Superior temporal gyrus (tissue), 1 donor: ENCODE measurements around the gene SNRPA1.
A peak's percentile ranks its signal among the peaks of the same experiment; 100 is the strongest.
"Not testable (repeated sequence)": the region's sequence is repeated elsewhere in the genome, so short reads cannot be mapped to it uniquely, and the experiment has no call there.

Experiments used
- DNase-seq: peaks from one replicate; pipeline ENCODE4 v3.0.0-alpha.2; 2016; ENCODE audit errors: extremely low spot score

Gene SNRPA1

GRCh38 chr15:101295607-101296161 lies 636 bp upstream of the SNRPA1 start:
- DNase-seq: peak; percentile 45

- no peak for DNase-seq
Observed at GRCh38 chr15:101293122-101293521, 1.9 kb downstream of the SNRPA1 start.

GRCh38 chr15:101288905-101289513 lies 6.0 kb downstream of the SNRPA1 start:
- DNase-seq: peak; percentile 74

- not testable (repeated sequence) for DNase-seq
Observed at GRCh38 chr15:101287342-101287741, 7.7 kb downstream of the SNRPA1 start.

- no peak for DNase-seq
Observed at GRCh38 chr15:101286471-101287114, 8.5 kb downstream of the SNRPA1 start.

GRCh38 chr15:101283931-101284330 lies 11.1 kb downstream of the SNRPA1 start:
- no peak for DNase-seq

- DNase-seq: no peak
Observed at GRCh38 chr15:101280007-101280406, 15.0 kb downstream of the SNRPA1 start.

- DNase-seq: no peak
Observed at GRCh38 chr15:101277943-101278564, 17.0 kb downstream of the SNRPA1 start.

- DNase-seq: peak; percentile 89
Observed at GRCh38 chr15:101277038-101277822, 17.8 kb downstream of the SNRPA1 start, which contains the start of gene SELENOS. Gene SELENOS (minus strand): TSS chr15:101277485. CDS start chr15:101277417, 68 bp downstream.

GRCh38 chr15:101276501-101277037 lies 18.5 kb downstream of the SNRPA1 start:
- no peak for DNase-seq

- DNase-seq: no peak
Observed at GRCh38 chr15:101275018-101275417, 20.0 kb downstream of the SNRPA1 start.

- DNase-seq: no peak
Observed at GRCh38 chr15:101273534-101273933, 21.5 kb downstream of the SNRPA1 start.

GRCh38 chr15:101272584-101272983 lies 22.5 kb downstream of the SNRPA1 start:
- no peak for DNase-seq

GRCh38 chr15:101269479-101270223 lies 25.4 kb downstream of the SNRPA1 start:
- DNase-seq: no peak

- peak; percentile 63 for DNase-seq
Observed at GRCh38 chr15:101267320-101268104, 27.5 kb downstream of the SNRPA1 start.

- DNase-seq: no peak
Observed at GRCh38 chr15:101266787-101267186, 28.3 kb downstream of the SNRPA1 start.

- no peak for DNase-seq
Observed at GRCh38 chr15:101266034-101266433, 29.0 kb downstream of the SNRPA1 start.

GRCh38 chr15:101264911-101265641 lies 30.0 kb downstream of the SNRPA1 start:
- DNase-seq: no peak

- no peak for DNase-seq
Observed at GRCh38 chr15:101264011-101264410, 31.0 kb downstream of the SNRPA1 start.
